ENCODE data around the gene CYP2A6.
"Not testable (repeated sequence)": the region's sequence is repeated elsewhere in the genome, so short reads cannot be mapped to it uniquely, and the experiment has no call there.

GRCh38 chr19:40879349-40879748 is 29.1 kb upstream of the CYP2A6 start:
- TF ChIP-seq CTCF, POLR2A (IDR thresholded peaks at IDR 0.05): not testable (repeated sequence)

All from adrenal gland (tissue), 5 donors.